Activated T-helper 2 cell treated with anti-CD3 and anti-CD28 coated beads, Interferon-gamma antibody, Interleukin-2, Interleukin-4, amounts not matched to agents 10 μg/mL and 5 μg/mL and 100 μg/mL, durations not matched to agents 14 hours and 24 hours and 36 hours (primary cell): ENCODE measurements around the gene YARS1. TPM values are rescaled to one million over a fixed set of nuclear protein-coding genes. Genes with fewer than 3 reads are reported as not detected.
"Not testable (repeated sequence)": the region's sequence is repeated elsewhere in the genome, so short reads cannot be mapped to it uniquely, and the experiment has no call there.

Source experiments
- DNase-seq: peaks from one replicate; pipeline ENCODE4 v3.0.0; 2021; ENCODE audit warnings: low spot score
- H3K27ac Mint-ChIP-seq: one replicate; pipeline ENCODE4 v1.8.0; 2021; ENCODE audit warnings: mixed read lengths
- H3K27me3 Mint-ChIP-seq: one replicate; pipeline ENCODE4 v1.8.0; 2021; ENCODE audit warnings: low read depth, mixed read lengths
- H3K36me3 Mint-ChIP-seq: one replicate; pipeline ENCODE4 v1.8.0; 2021; ENCODE audit warnings: low read depth, mixed read lengths
- H3K4me1 Mint-ChIP-seq: one replicate; pipeline ENCODE4 v1.8.0; 2021; ENCODE audit warnings: low read depth, mixed read lengths
- H3K4me3 Mint-ChIP-seq: one replicate; pipeline ENCODE4 v1.8.0; 2021; ENCODE audit warnings: low read depth, mild to moderate bottlenecking, moderate library complexity, mixed read lengths
- H3K9me3 Mint-ChIP-seq: one replicate; pipeline ENCODE4 v1.8.0; 2021; ENCODE audit warnings: mixed read lengths
- intact Hi-C: fragments of 100-400 bp; cut with micrococcal nuclease; formaldehyde crosslinking; loops from one replicate; pipeline ENCODE4 v1.15.1; 2023
- total RNA-seq: library from RNA; stranded (reverse); gene quantifications from 2 replicates; pipeline ENCODE4 v1.2.3, GENCODE V29; 2022

Gene YARS1
- total RNA-seq, 1 donor from 2014 or later, result 155 TPM

- Mint-ChIP-seq H3K9me3 (no peaks in the 10 kb centered on the region), H3K27me3 (no peaks in the 10 kb centered on the region), H3K4me1 (peaks cover 38% of the 10 kb centered on the region), H3K4me3 (no peak overlapping the region), H3K36me3 (peaks cover 87% of the 10 kb centered on the region), H3K27ac (no peak overlapping the region)
- intact Hi-C loops, result loop anchor here (10.0 kb wide), 1 partner anchor 606 kb away; the partner anchor contains the start of genes CCDC28B, DCDC2B and IQCC
- DNase-seq, result no peak
Observed at GRCh38 chr1:32810358-32810757, 6.8 kb downstream of the YARS1 start.

- no peaks in the 10 kb centered on the region for H3K27me3 Mint-ChIP-seq
- no peak for DNase-seq
- no peak overlapping the region for H3K27ac Mint-ChIP-seq
- no peaks in the 10 kb centered on the region for H3K9me3 Mint-ChIP-seq
- H3K4me3 Mint-ChIP-seq, result no peak overlapping the region
- peaks cover 22% of the 10 kb centered on the region for H3K4me1 Mint-ChIP-seq
- intact Hi-C loops, result no loop called here
- peaks cover 84% of the 10 kb centered on the region for H3K36me3 Mint-ChIP-seq
Observed at GRCh38 chr1:32808580-32808979, 8.6 kb downstream of the YARS1 start.

- Mint-ChIP-seq H3K27me3 (no peaks in the 10 kb centered on the region), H3K9me3 (no peaks in the 10 kb centered on the region), H3K4me3 (no peak overlapping the region), H3K4me1 (peaks cover 18% of the 10 kb centered on the region), H3K27ac (no peak overlapping the region), H3K36me3 (peaks cover 86% of the 10 kb centered on the region)
- intact Hi-C loops, result no loop called here
- DNase-seq, result no peak
Observed at GRCh38 chr1:32806910-32807523, 10.1 kb downstream of the YARS1 start.

GRCh38 chr1:32806290-32806689, 10.9 kb downstream of the YARS1 start:
- intact Hi-C loops, result no loop called here
- no peak for DNase-seq
- no peak overlapping the region for H3K4me3 Mint-ChIP-seq
- peaks cover 86% of the 10 kb centered on the region for H3K36me3 Mint-ChIP-seq
- H3K27ac Mint-ChIP-seq, result no peak overlapping the region
- no peaks in the 10 kb centered on the region for H3K9me3 Mint-ChIP-seq
- H3K4me1 Mint-ChIP-seq, result peaks cover 19% of the 10 kb centered on the region
- no peaks in the 10 kb centered on the region for H3K27me3 Mint-ChIP-seq

GRCh38 chr1:32804460-32804859, 12.7 kb downstream of the YARS1 start:
- Mint-ChIP-seq H3K36me3 (peaks cover 83% of the 10 kb centered on the region), H3K4me1 (peaks cover 26% of the 10 kb centered on the region)
- H3K27me3 Mint-ChIP-seq, DNase-seq, intact Hi-C loops, H3K9me3 Mint-ChIP-seq, H3K27ac Mint-ChIP-seq, H3K4me3 Mint-ChIP-seq: not testable (repeated sequence)

- no peaks in the 10 kb centered on the region for H3K27me3 Mint-ChIP-seq
- H3K4me3 Mint-ChIP-seq, result peak overlapping the region; percentile 67
- intact Hi-C loops, result loop anchor here (1.0 kb wide), 1 partner anchor 16 kb away; the partner anchor contains the start of genes S100PBP and YARS1
- no peaks in the 10 kb centered on the region for H3K9me3 Mint-ChIP-seq
- peak overlapping the region; percentile 92 for H3K27ac Mint-ChIP-seq
- H3K36me3 Mint-ChIP-seq, result peaks cover 76% of the 10 kb centered on the region
- H3K4me1 Mint-ChIP-seq, result peaks cover 43% of the 10 kb centered on the region
- no peak for DNase-seq
Observed at GRCh38 chr1:32801096-32801715, 16.0 kb downstream of the YARS1 start.

GRCh38 chr1:32798679-32799416, 18.3 kb downstream of the YARS1 start:
- Mint-ChIP-seq H3K4me3 (peak overlapping the region; percentile 68), H3K4me1 (peaks cover 43% of the 10 kb centered on the region), H3K27me3 (no peaks in the 10 kb centered on the region), H3K27ac (peak overlapping the region; percentile 99), H3K9me3 (no peaks in the 10 kb centered on the region), H3K36me3 (peaks cover 67% of the 10 kb centered on the region)
- peak; percentile 11 for DNase-seq
- intact Hi-C loops, result loop anchor here (1.0 kb wide), 2 partner anchors 149 to 193 kb away; partner anchors contain the start of gene ZBTB8OS

- H3K27ac Mint-ChIP-seq, result peak overlapping the region; percentile 77
- peaks cover 69% of the 10 kb centered on the region for H3K36me3 Mint-ChIP-seq
- H3K27me3 Mint-ChIP-seq, result no peaks in the 10 kb centered on the region
- no peaks in the 10 kb centered on the region for H3K9me3 Mint-ChIP-seq
- intact Hi-C loops, result no loop called here
- DNase-seq, result no peak
- H3K4me3 Mint-ChIP-seq, result no peak overlapping the region
- H3K4me1 Mint-ChIP-seq, result peaks cover 46% of the 10 kb centered on the region
Observed at GRCh38 chr1:32798191-32798590, 19.0 kb downstream of the YARS1 start.

GRCh38 chr1:32797456-32797855, 19.7 kb downstream of the YARS1 start:
- Mint-ChIP-seq H3K4me3 (no peak overlapping the region), H3K4me1 (peaks cover 43% of the 10 kb centered on the region), H3K27ac (peak overlapping the region; percentile 38), H3K9me3 (no peaks in the 10 kb centered on the region), H3K27me3 (no peaks in the 10 kb centered on the region), H3K36me3 (peaks cover 69% of the 10 kb centered on the region)
- no peak for DNase-seq
- intact Hi-C loops, result no loop called here

GRCh38 chr1:32795763-32796162, 21.4 kb downstream of the YARS1 start:
- H3K27ac Mint-ChIP-seq, H3K4me3 Mint-ChIP-seq, intact Hi-C loops, H3K27me3 Mint-ChIP-seq, H3K9me3 Mint-ChIP-seq, DNase-seq: not testable (repeated sequence)
- peaks cover 31% of the 10 kb centered on the region for H3K4me1 Mint-ChIP-seq
- peaks cover 71% of the 10 kb centered on the region for H3K36me3 Mint-ChIP-seq

- Mint-ChIP-seq H3K27ac (peak overlapping the region; percentile 22), H3K4me1 (peaks cover 4% of the 10 kb centered on the region), H3K4me3 (no peak overlapping the region), H3K36me3 (peaks cover 51% of the 10 kb centered on the region), H3K9me3 (no peaks in the 10 kb centered on the region), H3K27me3 (no peaks in the 10 kb centered on the region)
- intact Hi-C loops, result no loop called here
- DNase-seq, result no peak
Observed at GRCh38 chr1:32791881-32792280, 25.3 kb downstream of the YARS1 start.

GRCh38 chr1:32789356-32789755, 27.8 kb downstream of the YARS1 start:
- H3K27ac Mint-ChIP-seq, H3K9me3 Mint-ChIP-seq, DNase-seq, intact Hi-C loops, H3K27me3 Mint-ChIP-seq, H3K4me1 Mint-ChIP-seq, H3K4me3 Mint-ChIP-seq: not testable (repeated sequence)
- peaks cover 63% of the 10 kb centered on the region for H3K36me3 Mint-ChIP-seq

GRCh38 chr1:32786856-32787255, 30.3 kb downstream of the YARS1 start:
- intact Hi-C loops, result no loop called here
- H3K4me3 Mint-ChIP-seq, result no peak overlapping the region
- no peak for DNase-seq
- no peak overlapping the region for H3K27ac Mint-ChIP-seq
- peaks cover 58% of the 10 kb centered on the region for H3K36me3 Mint-ChIP-seq
- H3K9me3 Mint-ChIP-seq, result no peaks in the 10 kb centered on the region
- no peaks in the 10 kb centered on the region for H3K4me1 Mint-ChIP-seq
- H3K27me3 Mint-ChIP-seq, result no peaks in the 10 kb centered on the region
